Left ventricle myocardium inferior (tissue), 1 donor: ENCODE measurements around the gene PDLIM5. TPM values are rescaled to one million over a fixed set of nuclear protein-coding genes. Genes with fewer than 3 reads are reported as not detected.

Source experiments
- DNase-seq: peaks from one replicate; pipeline ENCODE4 v3.0.0-alpha.2; 2020
- H3K27ac ChIP-seq: fragments of 200-600 bp; replicated peaks from 2 replicates; pipeline ENCODE4 v1.8.0; 2021
- H3K27me3 ChIP-seq: fragments of 200-600 bp; 2 replicates; pipeline ENCODE4 v1.8.0; 2021; ENCODE audit warnings: low read depth
- H3K36me3 ChIP-seq: fragments of 200-600 bp; 2 replicates; pipeline ENCODE4 v1.8.0; 2021
- H3K4me1 ChIP-seq: fragments of 200-600 bp; 2 replicates; pipeline ENCODE4 v1.8.0; 2021
- H3K4me3 ChIP-seq: fragments of 200-600 bp; 2 replicates; pipeline ENCODE4 v1.8.0; 2021; ENCODE audit warnings: mild to moderate bottlenecking, moderate library complexity
- H3K9me3 ChIP-seq: fragments of 200-600 bp; replicated peaks from 2 replicates; pipeline ENCODE4 v1.8.0; 2021
- intact Hi-C: fragments of 100-400 bp; cut with micrococcal nuclease; formaldehyde crosslinking; loops from one replicate; pipeline ENCODE4 v1.11.0; 2022
- total RNA-seq: library from RNA; stranded (reverse); fragmentation: NEBNext Ultra II Directional; extraction: Animal tissue kit (Norgen Biotek cat#: 25700); gene quantifications from one replicate; pipeline ENCODE4 v1.2.1, GENCODE V29; 2021
- TF ChIP-seq, protein P1 (sequence below): fragments of 200-600 bp; IDR thresholded peaks from 2 replicates; pipeline ENCODE4 v1.8.0; 2021; ENCODE audit warnings: antibody characterized with exemption, mild to moderate bottlenecking, borderline replicate concordance
- donor health status: DM: no; HTN: yes; CAD: no; lungs with severe emphysema.

PDLIM5 gene
- total RNA-seq, 1 donor from 2014 or later, result 982 TPM

DNA sequence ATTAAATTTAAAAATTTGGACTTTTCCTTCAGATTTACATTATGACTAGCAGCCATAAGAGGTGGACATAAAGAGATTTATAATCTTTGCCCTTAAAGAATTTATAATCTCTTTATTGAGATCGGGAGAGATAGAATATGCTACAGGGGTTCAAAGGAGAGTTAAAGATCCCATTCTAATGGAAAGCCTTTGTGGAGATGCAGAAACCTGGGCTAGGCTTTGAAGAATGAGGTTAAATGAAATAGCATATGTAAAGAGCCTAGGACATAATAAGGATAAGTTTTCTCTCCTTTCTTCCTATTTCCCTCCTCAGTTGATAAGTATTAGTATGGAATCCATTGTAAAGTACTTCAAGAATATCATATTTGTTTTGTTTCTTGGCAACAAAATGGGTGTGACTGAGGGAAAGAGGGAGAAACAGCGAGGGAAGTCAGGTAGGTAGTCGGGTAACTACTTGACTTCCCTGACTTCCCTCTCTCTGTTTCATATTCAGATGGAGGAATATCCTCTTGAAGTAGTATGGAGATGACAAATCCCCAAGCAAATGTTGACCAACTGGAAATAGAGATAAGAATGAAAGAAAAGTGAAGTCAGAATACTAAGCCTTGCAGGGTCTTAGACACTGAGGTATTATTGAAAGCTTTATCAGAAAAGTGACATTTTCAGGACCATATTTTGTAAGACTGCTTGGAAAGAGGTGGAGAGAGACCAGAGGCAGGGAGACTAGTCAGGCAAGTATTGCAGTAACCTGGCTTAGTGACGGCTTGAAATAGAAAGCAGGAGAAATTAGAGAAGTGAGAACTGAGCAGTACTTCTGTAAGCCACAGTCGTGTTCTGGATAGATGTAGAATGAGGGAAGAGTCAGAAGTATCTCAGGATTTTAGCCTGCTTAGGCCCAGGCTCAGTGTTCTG is 82.9 kb downstream of the PDLIM5 start:
- H3K27ac ChIP-seq, result peak overlapping the region; percentile 66
- H3K36me3 ChIP-seq, result no peaks in the 10 kb centered on the region
- peak overlapping the region; percentile 2 for H3K4me3 ChIP-seq
- H3K27me3 ChIP-seq, result no peaks in the 10 kb centered on the region
- H3K4me1 ChIP-seq, result peaks cover 100% of the 10 kb centered on the region
- TF ChIP-seq, protein P1, sequence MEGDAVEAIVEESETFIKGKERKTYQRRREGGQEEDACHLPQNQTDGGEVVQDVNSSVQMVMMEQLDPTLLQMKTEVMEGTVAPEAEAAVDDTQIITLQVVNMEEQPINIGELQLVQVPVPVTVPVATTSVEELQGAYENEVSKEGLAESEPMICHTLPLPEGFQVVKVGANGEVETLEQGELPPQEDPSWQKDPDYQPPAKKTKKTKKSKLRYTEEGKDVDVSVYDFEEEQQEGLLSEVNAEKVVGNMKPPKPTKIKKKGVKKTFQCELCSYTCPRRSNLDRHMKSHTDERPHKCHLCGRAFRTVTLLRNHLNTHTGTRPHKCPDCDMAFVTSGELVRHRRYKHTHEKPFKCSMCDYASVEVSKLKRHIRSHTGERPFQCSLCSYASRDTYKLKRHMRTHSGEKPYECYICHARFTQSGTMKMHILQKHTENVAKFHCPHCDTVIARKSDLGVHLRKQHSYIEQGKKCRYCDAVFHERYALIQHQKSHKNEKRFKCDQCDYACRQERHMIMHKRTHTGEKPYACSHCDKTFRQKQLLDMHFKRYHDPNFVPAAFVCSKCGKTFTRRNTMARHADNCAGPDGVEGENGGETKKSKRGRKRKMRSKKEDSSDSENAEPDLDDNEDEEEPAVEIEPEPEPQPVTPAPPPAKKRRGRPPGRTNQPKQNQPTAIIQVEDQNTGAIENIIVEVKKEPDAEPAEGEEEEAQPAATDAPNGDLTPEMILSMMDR, result no peak
- no peaks in the 10 kb centered on the region for H3K9me3 ChIP-seq
- intact Hi-C loops, result no loop called here
- no peak for DNase-seq

DNA sequence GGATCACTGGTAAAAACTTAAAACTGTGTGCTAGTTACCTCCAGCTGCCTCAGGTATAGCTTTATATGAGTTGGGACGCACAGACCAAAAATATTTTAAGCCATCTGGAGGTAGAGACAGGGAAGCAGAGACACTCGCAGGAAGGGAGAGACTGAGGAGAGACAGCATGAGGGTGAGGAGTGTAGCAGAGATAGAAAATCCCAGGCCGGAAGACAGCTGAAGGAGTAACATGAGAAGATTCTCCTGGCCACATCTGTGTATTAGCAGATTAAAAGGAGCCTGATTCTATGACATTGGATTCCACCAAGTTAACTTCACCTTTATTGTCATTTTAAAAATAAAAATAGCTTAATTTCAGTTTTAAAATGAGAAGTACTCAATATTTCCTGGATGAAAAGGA is 84.3 kb downstream of the PDLIM5 start:
- intact Hi-C loops, result no loop called here
- Histone ChIP-seq H3K36me3 (no peaks in the 10 kb centered on the region), H3K9me3 (no peaks in the 10 kb centered on the region), H3K4me1 (peaks cover 99% of the 10 kb centered on the region), H3K4me3 (peak overlapping the region; percentile 23), H3K27me3 (no peaks in the 10 kb centered on the region), H3K27ac (peak overlapping the region; percentile 66)
- DNase-seq, result no peak
- TF ChIP-seq, protein P1, result no peak

DNA sequence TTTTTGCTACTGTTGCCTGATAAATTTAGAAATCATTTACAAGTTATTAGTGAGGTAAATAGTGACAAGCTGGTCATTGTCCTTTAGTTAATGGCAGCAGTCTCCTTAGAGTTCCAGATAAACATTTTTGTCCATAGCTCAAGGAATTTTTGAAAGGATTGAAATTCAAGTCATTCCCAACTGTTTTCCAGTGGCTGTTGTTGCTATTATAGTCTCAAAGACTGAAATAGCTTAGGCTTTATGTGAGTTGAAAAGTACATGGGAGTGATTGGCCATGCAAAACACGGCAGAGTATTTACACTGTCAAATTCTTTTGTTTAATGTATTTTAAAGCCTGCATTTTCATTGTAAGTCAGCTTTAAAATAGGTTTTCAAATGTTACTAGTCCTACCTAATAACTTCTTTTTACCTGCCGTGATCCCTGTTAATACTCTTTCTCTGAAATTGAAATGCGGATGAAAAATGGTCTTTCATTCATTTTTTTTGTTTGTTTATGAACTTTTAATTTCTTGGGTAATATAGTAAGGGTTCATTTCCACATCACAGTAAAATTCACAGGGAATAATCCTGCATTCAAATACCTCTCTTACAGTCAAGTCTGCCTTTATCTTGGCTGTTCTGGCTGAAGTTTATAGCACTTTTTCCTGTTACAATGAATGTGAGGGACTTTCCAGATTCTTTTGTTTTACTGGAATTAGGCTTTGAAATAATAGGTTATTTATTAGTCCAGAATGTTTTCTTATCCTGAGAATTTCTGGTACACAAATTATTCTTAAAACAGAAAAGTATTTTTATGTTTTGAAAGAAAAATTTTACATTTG is 85.1 kb downstream of the PDLIM5 start:
- H3K4me3 ChIP-seq, result peak overlapping the region; percentile 23
- no peaks in the 10 kb centered on the region for H3K27me3 ChIP-seq
- no peak for DNase-seq
- intact Hi-C loops, result no loop called here
- peaks cover 99% of the 10 kb centered on the region for H3K4me1 ChIP-seq
- H3K9me3 ChIP-seq, result no peaks in the 10 kb centered on the region
- peak overlapping the region; percentile 66 for H3K27ac ChIP-seq
- TF ChIP-seq, protein P1, result no peak
- H3K36me3 ChIP-seq, result no peaks in the 10 kb centered on the region

DNA sequence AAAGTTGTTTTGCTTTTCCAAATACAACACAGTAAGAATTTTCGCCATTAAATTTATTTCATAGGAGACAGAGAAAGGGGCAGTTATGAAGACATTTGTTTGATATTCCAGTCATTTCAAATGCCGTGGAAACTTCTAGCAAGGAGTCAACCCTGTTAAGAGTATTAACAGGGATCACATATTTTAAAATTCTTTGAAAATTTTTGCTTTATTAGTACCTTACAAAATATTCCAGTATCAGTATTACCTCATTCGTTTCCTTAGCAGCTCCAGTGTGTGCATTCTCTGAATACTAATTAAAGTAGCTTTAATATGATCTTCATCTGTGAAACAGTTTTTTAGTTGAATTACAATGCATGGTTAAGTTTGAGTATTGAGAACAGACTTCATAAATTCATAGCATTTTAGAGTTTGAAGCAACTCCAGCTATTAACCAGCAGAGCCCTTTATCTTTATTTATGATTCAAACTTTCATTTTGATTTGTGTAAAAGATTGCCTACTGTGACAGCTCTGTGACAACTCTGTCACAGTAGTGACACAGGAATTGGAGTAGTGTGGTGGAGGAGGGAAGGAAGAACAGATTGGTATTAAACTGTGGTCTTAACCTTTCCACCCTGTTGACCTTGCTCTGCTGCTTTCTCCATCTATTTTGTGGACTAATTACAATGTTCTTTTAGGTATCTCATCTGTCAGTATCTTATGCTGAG is 86.3 kb downstream of the PDLIM5 start:
- Histone ChIP-seq H3K4me1 (peaks cover 94% of the 10 kb centered on the region), H3K36me3 (no peaks in the 10 kb centered on the region), H3K9me3 (no peaks in the 10 kb centered on the region), H3K27ac (peak overlapping the region; percentile 66), H3K4me3 (no peak overlapping the region), H3K27me3 (no peaks in the 10 kb centered on the region)
- TF ChIP-seq, protein P1, result no peak
- no peak for DNase-seq
- intact Hi-C loops, result no loop called here

DNA sequence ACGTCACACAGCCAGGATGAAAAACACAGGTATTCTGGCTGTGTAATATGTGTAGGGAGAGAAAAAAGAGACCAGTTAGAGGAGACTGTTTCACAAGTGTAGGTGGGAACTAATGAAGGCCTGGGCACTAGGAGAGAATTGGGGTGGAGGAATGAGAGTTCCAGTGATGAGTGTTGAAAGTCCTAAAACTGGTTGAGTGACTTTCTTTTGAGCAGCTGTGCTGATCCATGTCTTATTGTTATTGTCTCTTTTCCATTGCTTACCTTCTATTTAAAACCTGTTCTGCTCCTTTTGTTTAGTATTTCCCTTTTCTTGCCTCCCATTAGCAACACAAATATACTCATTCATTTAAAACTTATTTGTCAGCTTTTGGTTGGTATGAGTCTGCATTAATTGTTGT is 88.7 kb downstream of the PDLIM5 start:
- intact Hi-C loops, result no loop called here
- no peaks in the 10 kb centered on the region for H3K36me3 ChIP-seq
- H3K4me3 ChIP-seq, result no peak overlapping the region
- peaks cover 88% of the 10 kb centered on the region for H3K4me1 ChIP-seq
- no peak for DNase-seq
- TF ChIP-seq, protein P1, result no peak
- H3K27me3 ChIP-seq, result no peaks in the 10 kb centered on the region
- no peaks in the 10 kb centered on the region for H3K9me3 ChIP-seq
- H3K27ac ChIP-seq, result peak overlapping the region; percentile 66
